Thyroid gland (tissue), 4 donors: ENCODE measurements around the gene CNTN2.

ENCODE experiments used
- CTCF ChIP-seq, 6 experiments: fragments of 200-600 bp in 3 of 6; fragments of 450-650 bp in 3 of 6; sonication (generic) in 3 of 6; IDR thresholded peaks; one replicate each; pipeline ENCODE4 v1.5.1; 2016 to 2019; ENCODE audit warnings: antibody characterized with exemption in 6 of 6, mild to moderate bottlenecking in 2 of 6, inconsistent platforms in 1 of 6, moderate library complexity in 1 of 6
- POLR2A ChIP-seq, 2 donors: fragments of 450-650 bp; IDR thresholded peaks; one replicate each; pipeline ENCODE4 v1.6.1; 2017; ENCODE audit warnings: antibody characterized with exemption in 2 of 2, mild to moderate bottlenecking in 2 of 2, moderate library complexity in 1 of 2

GRCh38 chr1:205013683-205014367 is 29.2 kb upstream of the CNTN2 start:
- TF ChIP-seq CTCF (IDR thresholded peaks at IDR 0.05) (no peak), POLR2A (IDR thresholded peaks at IDR 0.05) (no peak)
